HG02943 (cell line): ENCODE results near the gene ATP6V1C2.

Source experiments
- ATAC-seq: cut with Tn5 transposase; IDR thresholded peaks from one replicate; pipeline ENCODE4 v1.9.1; 2021; ENCODE audit warnings: mild to moderate bottlenecking, low read depth, moderate library complexity; ENCODE audit not compliant: unreplicated experiment

ATP6V1C2 gene

GRCh38 chr2:10832203-10832936 is 110.9 kb downstream of the ATP6V1C2 start:
- peak; percentile 68 for ATAC-seq

GRCh38 chr2:10833021-10833420 is 111.6 kb downstream of the ATP6V1C2 start:
- no peak for ATAC-seq

GRCh38 chr2:10834068-10834655 is 112.7 kb downstream of the ATP6V1C2 start:
- ATAC-seq, result no peak
